CD4-positive, alpha-beta T cell treated with Interleukin-17A for 4 hours (primary cell): ENCODE results near the gene CTNNA2.

ENCODE experiments used
- DNase-seq: peaks from one replicate; pipeline ENCODE4 v3.0.0-alpha.2; 2020; ENCODE audit warnings: mixed read lengths

CTNNA2 gene

DNA sequence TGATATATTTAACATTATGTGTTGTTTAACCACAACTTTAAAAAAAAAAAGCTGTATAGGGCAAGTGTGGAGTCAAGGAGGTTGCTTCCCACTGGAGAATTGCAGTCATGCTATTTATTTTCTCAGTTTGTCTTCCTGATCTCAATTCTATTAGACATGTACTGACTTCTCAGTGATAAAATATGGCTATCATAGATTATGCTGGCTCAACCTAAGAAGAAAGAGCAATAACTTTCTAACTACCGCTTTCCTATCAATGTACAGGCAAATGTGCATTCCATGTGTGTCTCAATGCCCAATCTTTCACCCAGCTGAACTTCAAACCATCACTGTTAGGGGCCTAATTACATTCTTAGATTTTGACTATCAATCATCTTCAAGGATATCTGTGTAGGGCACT is 201.4 kb downstream of the CTNNA2 start:
- DNase-seq: no peak

GRCh38 chr2:79715338-79715737 is 202.5 kb downstream of the CTNNA2 start:
- DNase-seq: no peak

- no peak for DNase-seq
Measured at GRCh38 chr2:79716266-79716665, 203.4 kb downstream of the CTNNA2 start.

- DNase-seq: no peak
Measured at GRCh38 chr2:79717364-79718007, 204.6 kb downstream of the CTNNA2 start.

- DNase-seq: no peak
Measured at GRCh38 chr2:79721061-79721460, 208.2 kb downstream of the CTNNA2 start.

- DNase-seq: no peak
Measured at GRCh38 chr2:79721966-79722365, 209.1 kb downstream of the CTNNA2 start.

- DNase-seq: no peak
Measured at GRCh38 chr2:79723830-79724229, 211.0 kb downstream of the CTNNA2 start.

- DNase-seq: no peak
Measured at GRCh38 chr2:79729532-79729931, 216.7 kb downstream of the CTNNA2 start.

GRCh38 chr2:79734518-79734917 is 221.7 kb downstream of the CTNNA2 start:
- DNase-seq: no peak

DNA sequence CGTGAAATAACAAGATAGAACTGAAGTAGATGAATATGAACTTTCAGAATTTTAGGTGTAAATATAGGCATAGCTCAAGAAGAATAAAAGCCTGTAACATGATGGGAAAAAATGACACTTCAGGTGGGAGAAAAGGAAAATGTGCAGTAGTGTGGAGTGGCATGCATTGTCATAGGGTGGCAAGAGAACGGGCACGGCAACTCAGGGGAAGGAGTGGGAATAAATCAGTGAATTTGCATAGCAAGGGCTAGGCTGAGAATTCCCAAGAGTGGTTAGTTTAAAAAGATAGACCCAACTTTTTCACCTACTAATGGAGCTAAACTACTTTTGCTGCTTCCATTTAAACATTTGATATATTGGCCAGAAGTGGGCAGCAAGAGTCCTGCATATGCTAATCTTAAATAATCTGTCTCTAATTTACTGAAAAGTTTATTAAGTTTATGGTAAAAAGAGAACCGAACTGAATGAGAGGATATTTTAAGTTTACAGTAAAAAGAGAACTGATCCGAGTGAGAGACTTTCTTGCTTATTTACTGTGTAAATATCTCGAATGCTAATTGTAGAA is 228.1 kb downstream of the CTNNA2 start:
- DNase-seq: no peak

GRCh38 chr2:79750321-79750720 is 237.5 kb downstream of the CTNNA2 start:
- DNase-seq: no peak

DNA sequence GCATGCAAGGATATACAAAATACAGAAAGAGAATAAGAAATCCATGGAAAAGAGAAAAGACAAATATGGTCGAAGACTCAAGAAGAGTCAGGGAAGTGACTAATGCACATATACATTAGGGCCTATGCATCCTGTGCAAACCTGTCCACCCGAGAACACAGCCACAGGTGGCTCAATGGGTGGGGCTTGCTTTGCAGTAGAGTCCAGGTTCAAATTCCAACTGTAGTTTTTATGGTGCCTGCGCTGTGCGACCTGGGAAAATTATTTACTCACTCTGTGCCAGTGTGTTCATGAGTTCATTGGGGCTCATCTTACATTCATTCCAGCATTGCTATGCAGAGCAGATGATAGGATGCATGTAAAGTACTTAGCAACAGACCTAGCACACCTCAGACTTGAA is 244.7 kb downstream of the CTNNA2 start:
- no peak for DNase-seq

- DNase-seq: no peak
Measured at GRCh38 chr2:79758042-79758441, 245.2 kb downstream of the CTNNA2 start.

DNA sequence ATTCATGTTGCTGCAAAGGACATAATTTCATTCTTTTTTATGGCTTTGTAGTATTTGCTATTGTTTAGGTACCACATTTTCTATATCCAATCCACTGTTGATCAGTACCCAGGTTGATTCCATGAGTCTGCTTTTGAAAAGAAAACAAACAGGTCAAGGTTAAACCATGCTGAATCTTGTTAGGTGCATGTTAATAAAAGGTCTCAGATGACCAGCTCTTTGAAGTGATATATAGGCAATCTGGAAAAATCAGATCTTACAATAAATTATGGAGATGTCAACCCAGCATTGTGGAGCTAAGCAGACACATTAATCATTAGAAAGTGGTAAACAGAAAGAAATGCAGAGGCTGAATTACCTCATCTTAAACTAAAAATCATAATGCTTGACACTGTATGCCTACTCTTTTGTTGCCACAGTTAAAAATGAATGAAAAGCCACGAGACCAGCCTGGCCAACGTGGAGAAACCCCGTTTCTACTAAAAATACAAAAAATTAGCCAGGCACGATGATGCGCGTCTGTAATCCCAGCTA is 246.0 kb downstream of the CTNNA2 start:
- DNase-seq: no peak

- DNase-seq: no peak
Measured at GRCh38 chr2:79770926-79771325, 258.1 kb downstream of the CTNNA2 start.

GRCh38 chr2:79771493-79771892 is 258.6 kb downstream of the CTNNA2 start:
- DNase-seq: no peak

DNA sequence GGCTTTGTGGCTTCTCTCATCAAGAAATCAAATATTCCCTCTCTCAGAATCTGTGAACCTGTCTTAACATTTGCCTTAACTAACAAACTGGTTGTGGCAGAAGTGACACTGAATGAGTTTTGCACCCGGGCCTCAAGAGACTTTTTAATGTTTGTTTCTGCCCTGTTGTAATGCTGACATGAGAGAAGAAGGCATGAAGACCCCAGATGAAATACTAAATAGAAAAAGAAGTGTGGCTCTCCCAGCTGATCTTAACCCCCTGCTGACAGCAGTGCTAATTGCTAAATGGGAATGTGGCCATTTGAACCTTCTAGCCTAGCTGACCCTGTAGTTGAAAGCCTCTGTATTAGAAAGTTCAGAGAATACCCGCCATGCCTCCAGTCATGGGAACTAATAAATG is 261.2 kb downstream of the CTNNA2 start:
- no peak for DNase-seq

- DNase-seq: no peak
Measured at GRCh38 chr2:79776461-79776860, 263.6 kb downstream of the CTNNA2 start.

GRCh38 chr2:79780781-79781180 is 267.9 kb downstream of the CTNNA2 start:
- no peak for DNase-seq

DNA sequence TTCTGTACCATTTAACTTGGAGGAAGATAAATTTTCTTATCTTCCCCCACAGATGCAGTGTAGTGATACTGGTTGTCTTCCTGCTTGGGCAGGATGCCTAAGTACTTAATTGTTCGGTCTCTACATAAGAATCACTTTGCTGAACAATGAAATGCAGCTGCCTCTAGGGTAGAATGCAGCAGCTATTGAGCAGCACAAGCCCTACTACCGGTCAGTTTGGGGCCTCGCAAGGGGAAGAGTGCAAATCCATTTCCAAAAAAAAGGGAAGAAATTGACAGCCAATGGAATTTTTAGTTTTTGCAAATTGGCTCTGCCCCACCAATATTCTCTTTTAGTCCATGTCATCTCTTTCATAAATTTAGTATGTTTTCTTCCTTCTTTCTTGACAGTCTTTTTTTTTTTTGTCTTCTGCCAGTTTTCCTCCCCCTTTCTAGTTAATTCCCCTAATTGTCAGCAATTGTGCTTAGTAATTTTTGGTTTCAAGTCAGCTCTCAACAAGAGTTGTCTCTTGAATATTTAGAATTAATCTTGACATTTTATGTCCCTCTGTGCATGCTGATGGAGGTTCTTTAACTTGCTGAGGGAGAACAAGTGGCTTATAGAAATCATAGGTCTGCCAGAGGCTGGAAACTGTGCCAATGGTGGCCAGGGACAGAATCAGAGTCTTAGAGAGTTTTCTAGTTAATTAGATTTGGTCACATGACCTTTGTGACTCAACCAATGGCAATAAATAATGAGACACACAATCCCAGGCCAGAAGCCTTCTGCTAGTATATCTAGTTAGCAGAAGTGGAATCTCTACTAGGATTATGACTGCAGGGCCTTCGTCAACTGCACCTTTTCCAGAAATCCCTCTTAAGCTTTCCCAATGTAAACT is 270.0 kb downstream of the CTNNA2 start:
- no peak for DNase-seq

- DNase-seq: no peak
Measured at GRCh38 chr2:79788952-79789651, 276.3 kb downstream of the CTNNA2 start.

GRCh38 chr2:79789811-79790210 is 277.0 kb downstream of the CTNNA2 start:
- no peak for DNase-seq

DNA sequence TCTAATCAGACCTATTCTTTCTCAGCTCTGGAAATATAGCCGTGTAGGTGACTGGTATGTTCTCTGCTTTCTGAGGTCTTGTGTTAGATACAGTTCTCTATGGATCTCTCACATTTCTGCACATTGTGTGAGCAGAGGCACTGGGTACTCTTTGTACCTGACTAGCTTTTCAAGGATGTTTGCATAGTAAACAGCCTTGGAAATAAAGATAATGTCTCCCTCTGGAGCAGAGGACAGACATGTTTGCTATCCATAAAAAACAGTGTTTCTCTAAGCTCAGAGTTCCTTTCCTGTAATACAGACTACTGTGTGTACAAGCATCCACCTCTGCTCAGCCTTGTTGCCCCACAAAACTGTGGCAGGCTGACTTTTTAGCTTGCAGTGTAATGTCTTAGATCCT is 279.2 kb downstream of the CTNNA2 start:
- DNase-seq: no peak
